H1 (cell line): ENCODE measurements around the gene PHACTR1. TPM values are rescaled to one million over a fixed set of nuclear protein-coding genes. Genes with fewer than 3 reads are reported as not detected.
A peak's percentile ranks its signal among the peaks of the same experiment; 100 is the strongest.

Experiments used
- CTCF ChIA-PET: fragments of 300-600 bp; sonication (Branson Sonifier 250); formaldehyde crosslinking; loops from one replicate; lab custom pipeline; 2021; ENCODE audit not compliant: partially characterized antibody; lab: Charles Lee
- POLR2A ChIA-PET: fragments of 300-600 bp; sonication (Branson Sonifier 250); formaldehyde crosslinking; loops from one replicate; lab custom pipeline; 2021; ENCODE audit warnings: inconsistent platforms; ENCODE audit not compliant: partially characterized antibody; lab: Charles Lee
- DNase-seq, 2 experiments: peaks; one replicate each; pipeline versions ENCODE4 v3.0.0 to v3.0.0-alpha.2; 2010 to 2022; ENCODE audit warnings: low spot score in 2 of 2, low read depth in 1 of 2, mixed read lengths in 1 of 2
- FAIRE-seq: peaks from 2 replicates; lab custom pipeline; 2011; peaks lifted over from hg19 to GRCh38; lab: Jason Lieb, UNC
- H2AFZ ChIP-seq: 2 replicates; pipeline ENCODE4 v1.8.1; 2012; ENCODE audit warnings: low read length, inconsistent platforms
- H2AK5ac ChIP-seq: 2 replicates; pipeline ENCODE4 v1.6.1; 2013; ENCODE audit warnings: low read depth, low read length
- H2BK120ac ChIP-seq: replicated peaks from 2 replicates; pipeline ENCODE3; 2013; ENCODE audit warnings: low read depth, low read length, inconsistent platforms
- H2BK12ac ChIP-seq: 2 replicates; pipeline ENCODE4 v1.6.1; 2013; ENCODE audit warnings: low read depth, low read length
- H2BK15ac ChIP-seq: 2 replicates; pipeline ENCODE4 v1.6.1; 2013; ENCODE audit warnings: low read length
- H2BK20ac ChIP-seq: 2 replicates; pipeline ENCODE4 v1.6.1; 2013; ENCODE audit warnings: low read length
- H2BK5ac ChIP-seq: 2 replicates; pipeline ENCODE4 v1.6.1; 2013; ENCODE audit warnings: low read depth, low read length
- H3K14ac ChIP-seq: 2 replicates; pipeline ENCODE4 v1.6.1; 2013; ENCODE audit warnings: inconsistent platforms; ENCODE audit not compliant: insufficient read length
- H3K18ac ChIP-seq: 2 replicates; pipeline ENCODE4 v1.6.1; 2013; ENCODE audit warnings: low read length; ENCODE audit errors: extremely low read depth
- H3K23ac ChIP-seq: 2 replicates; pipeline ENCODE4 v1.6.1; 2013; ENCODE audit warnings: inconsistent platforms; ENCODE audit not compliant: insufficient read length
- H3K23me2 ChIP-seq: 2 replicates; pipeline ENCODE4 v1.6.1; 2013; ENCODE audit warnings: low read depth, low read length
- H3K27ac ChIP-seq: 2 replicates; pipeline ENCODE4 v1.6.1; 2011; ENCODE audit warnings: low read depth, low read length, inconsistent platforms
- H3K27me3 ChIP-seq, 4 experiments: replicated peaks in 1 of 4; 1 replicate in 1 of 4; 2 replicates in 3 of 4; pipeline versions ENCODE4 v1.6.1 to v1.8.1; 2011 to 2013; ENCODE audit warnings: low read length in 3 of 4, mild to moderate bottlenecking in 3 of 4, inconsistent platforms in 2 of 4, mixed read lengths in 2 of 4, moderate library complexity in 1 of 4; ENCODE audit not compliant: control insufficient read depth in 3 of 4, insufficient read depth in 3 of 4; ENCODE audit errors: extremely low read depth in 1 of 4
- H3K36me3 ChIP-seq, 4 experiments: 2 replicates each; pipeline versions ENCODE4 v1.6.1 to v1.8.1; 2011 to 2013; ENCODE audit warnings: mild to moderate bottlenecking in 4 of 4, low read length in 3 of 4, moderate library complexity in 2 of 4, control low read depth in 1 of 4, inconsistent platforms in 1 of 4; ENCODE audit not compliant: insufficient read depth in 4 of 4, control insufficient read depth in 2 of 4
- H3K4ac ChIP-seq: replicated peaks from 2 replicates; pipeline ENCODE3; 2013; ENCODE audit warnings: low read length, low read depth, mixed read lengths, inconsistent platforms; ENCODE audit not compliant: insufficient read length
- H3K4me1 ChIP-seq, 4 experiments: replicated peaks in 1 of 4; 1 replicate in 1 of 4; 2 replicates in 3 of 4; pipeline versions ENCODE4 v1.6.1 to v1.8.1; 2011 to 2013; ENCODE audit warnings: low read length in 3 of 4, inconsistent platforms in 2 of 4, mixed read lengths in 1 of 4; ENCODE audit not compliant: insufficient read depth in 4 of 4, control insufficient read depth in 3 of 4
- H3K4me2 ChIP-seq, 2 experiments: 2 replicates each; pipeline versions ENCODE4 v1.6.1 to v1.8.1; 2011 to 2013; ENCODE audit warnings: low read depth in 2 of 2, low read length in 2 of 2, control low read depth in 1 of 2, inconsistent platforms in 1 of 2, mild to moderate bottlenecking in 1 of 2; ENCODE audit not compliant: insufficient read depth in 1 of 2
- H3K4me3 ChIP-seq, 4 experiments: fragments of 200-600, 300-600 bp in 1 of 4; sonication (generic), shearing (Covaris generic), sonication (Bioruptor Twin) in 1 of 4; 2 replicates each; pipeline versions ENCODE4 v1.5.1 to v1.8.1; 2011 to 2016; ENCODE audit warnings: low read length in 4 of 4, low read depth in 3 of 4, control low read depth in 2 of 4, inconsistent platforms in 2 of 4, mild to moderate bottlenecking in 2 of 4, mixed read lengths in 1 of 4, moderate library complexity in 1 of 4; ENCODE audit not compliant: insufficient read depth in 2 of 4; ENCODE audit errors: extremely low read depth in 1 of 4
- H3K56ac ChIP-seq: replicated peaks from 2 replicates; pipeline ENCODE3; 2013; ENCODE audit warnings: low read depth, mild to moderate bottlenecking, mixed read lengths, low read length, inconsistent platforms; ENCODE audit not compliant: insufficient read length
- H3K79me1 ChIP-seq: 2 replicates; pipeline ENCODE4 v1.6.1; 2013; ENCODE audit warnings: low read depth, low read length, control low read depth
- H3K79me2 ChIP-seq, 2 experiments: 2 replicates each; pipeline versions ENCODE4 v1.6.1 to v1.8.1; 2012 to 2013; ENCODE audit warnings: low read length in 2 of 2, mild to moderate bottlenecking in 2 of 2, inconsistent platforms in 1 of 2; ENCODE audit not compliant: insufficient read depth in 2 of 2, control insufficient read depth in 1 of 2
- H3K9ac ChIP-seq, 4 experiments: replicated peaks in 1 of 4; 1 replicate in 1 of 4; 2 replicates in 3 of 4; pipeline versions ENCODE4 v1.6.1 to v1.8.1; 2011 to 2013; ENCODE audit warnings: low read depth in 3 of 4, low read length in 3 of 4, control low read depth in 2 of 4, mild to moderate bottlenecking in 2 of 4, moderate library complexity in 2 of 4, inconsistent platforms in 1 of 4; ENCODE audit errors: extremely low read depth in 1 of 4
- H3K9me3 ChIP-seq, 2 experiments: 2 replicates each; pipeline versions ENCODE4 v1.6.1 to v1.8.1; 2012 to 2013; ENCODE audit warnings: mild to moderate bottlenecking in 2 of 2, moderate library complexity in 2 of 2, control low read depth in 1 of 2, inconsistent platforms in 1 of 2, low read depth in 1 of 2, low read length in 1 of 2, mixed read lengths in 1 of 2; ENCODE audit not compliant: insufficient read depth in 2 of 2
- H4K20me1 ChIP-seq, 2 experiments: replicated peaks in 1 of 2; 2 replicates each; pipeline versions ENCODE3 to v1.8.1; 2011 to 2013; ENCODE audit warnings: inconsistent platforms in 2 of 2, low read length in 2 of 2, mild to moderate bottlenecking in 1 of 2; ENCODE audit not compliant: insufficient read depth in 2 of 2, control insufficient read depth in 1 of 2
- H4K5ac ChIP-seq: 2 replicates; pipeline ENCODE4 v1.6.1; 2013; ENCODE audit warnings: low read length, low read depth, mixed read lengths, inconsistent platforms; ENCODE audit not compliant: insufficient read length
- H4K8ac ChIP-seq: 2 replicates; pipeline ENCODE4 v1.8.0; 2013; ENCODE audit warnings: mild to moderate bottlenecking, moderate library complexity, low read length, inconsistent platforms; ENCODE audit not compliant: insufficient read depth; ENCODE audit errors: extremely low read depth
- H4K91ac ChIP-seq: replicated peaks from 2 replicates; pipeline ENCODE3; 2013; ENCODE audit warnings: low read length, mixed read lengths, inconsistent platforms; ENCODE audit not compliant: insufficient read length
- CBX5 ChIP-seq: fragments of 300-800, 300-1000 bp; sonication (generic); IDR thresholded peaks from 2 replicates; pipeline ENCODE4 v1.7.1; 2016; ENCODE audit warnings: antibody characterized with exemption, low read length, low read depth
- CEBPB ChIP-seq: IDR thresholded peaks from 2 replicates; pipeline ENCODE4 v1.6.1; 2012; ENCODE audit warnings: low read depth, low read length
- CHD2 ChIP-seq: IDR thresholded peaks from 2 replicates; pipeline ENCODE4 v1.6.1; 2012; ENCODE audit warnings: low read length, improper control_type of control experiment
- CTCF ChIP-seq, 3 experiments: IDR thresholded peaks; 1 replicate in 2 of 3; 2 replicates in 1 of 3; pipeline versions ENCODE4 v1.5.1 to v1.6.1; 2011; ENCODE audit warnings: low read length in 3 of 3, mild to moderate bottlenecking in 3 of 3, inconsistent platforms in 2 of 3, low read depth in 1 of 3, moderate library complexity in 1 of 3; ENCODE audit not compliant: insufficient read depth in 1 of 3; ENCODE audit errors: control extremely low read depth in 1 of 3
- JUND ChIP-seq: IDR thresholded peaks from 2 replicates; pipeline ENCODE4 v1.6.1; 2011; ENCODE audit warnings: mild to moderate bottlenecking, improper control_type of control experiment, low read length
- KDM1A ChIP-seq: fragments of 200-600, 300-600 bp; sonication (generic); IDR thresholded peaks from 2 replicates; pipeline ENCODE4 v1.7.1; 2016; ENCODE audit warnings: mild to moderate bottlenecking, low read length, borderline replicate concordance
- SP2 ChIP-seq: IDR thresholded peaks from 2 replicates; pipeline ENCODE4 v1.6.1; 2012; ENCODE audit warnings: mild to moderate bottlenecking, low read length, inconsistent platforms
- TEAD4 ChIP-seq: IDR thresholded peaks from 2 replicates; pipeline ENCODE4 v1.6.1; 2012; ENCODE audit warnings: low read depth, low read length, inconsistent platforms, mixed read lengths
- ZNF274 ChIP-seq: IDR thresholded peaks from 2 replicates; pipeline ENCODE4 v1.7.0; 2012; ENCODE audit warnings: low read length, borderline replicate concordance; ENCODE audit errors: extremely low read depth
- WGBS, 2 experiments: shearing (Covaris generic) in 1 of 2; methylation state at CpG; one replicate each; pipeline versions ENCODE4 v1.1.6 to v1.1.7; 2013 to 2015; ENCODE audit warnings: low lambda C conversion rate in 2 of 2, mixed read lengths in 2 of 2, inconsistent platforms in 1 of 2, low coverage in 1 of 2, missing lambda C conversion rate in 1 of 2; ENCODE audit not compliant: insufficient replicate concordance in 2 of 2, insufficient coverage in 1 of 2, insufficient read length in 1 of 2; ENCODE audit errors: extremely low coverage in 1 of 2, missing lambda C conversion rate in 1 of 2; 5-methylcytosine and 5-hydroxymethylcytosine counted together
- polyA plus RNA-seq, 7 experiments: library from polyadenylated mRNA; depleted of rRNA in 3 of 7; stranded (reverse) in 5 of 7; unstranded in 2 of 7; fragments of >200 nt in 5 of 7; fragments of 200-250 nt in 2 of 7; gene quantifications; 1 replicate in 5 of 7; 2 replicates in 1 of 7; 4 replicates in 1 of 7; pipeline versions ENCODE4 v1.2.1 to v1.2.3, GENCODE V29; 2011 to 2013; ENCODE audit warnings: missing spikeins in 2 of 7, mixed read lengths in 2 of 7
- total RNA-seq: library from RNA; stranded (reverse); fragmentation: NEBNext Ultra II Directional; extraction: Animal tissue kit (Norgen Biotek cat#: 25700); gene quantifications from 2 replicates; pipeline ENCODE4 v1.2.1, GENCODE V29; 2021

Gene PHACTR1
- total and polyA plus RNA-seq, 2 of the 8 experiments (the other 6 are each of a cell fraction or from before 2014, with no cell fraction given): 3.9 to 17.1 TPM

- CTCF ChIA-PET: no interaction called here
- no peak overlapping the region for H3K4me2 ChIP-seq
- H3K27ac ChIP-seq: no peak overlapping the region
- H3K18ac ChIP-seq: no peak overlapping the region
- no peaks in the 10 kb centered on the region for H3K79me1 ChIP-seq
- peak overlapping the region; percentile 37 for H4K91ac ChIP-seq
- H4K20me1 ChIP-seq: no peaks in the 10 kb centered on the region
- FAIRE-seq (no peak), DNase-seq (no peak)
- no peak overlapping the region for H3K9ac ChIP-seq
- H3K23ac ChIP-seq: no peak overlapping the region
- H2BK5ac ChIP-seq: peak overlapping the region; percentile 67; the same call in 1 of the 2 replicates
- H3K79me2 ChIP-seq: no peaks in the 10 kb centered on the region
- no peak overlapping the region for H4K8ac ChIP-seq
- no peak overlapping the region for H2AK5ac ChIP-seq
- H3K4me3 ChIP-seq: no peak overlapping the region
- H4K5ac ChIP-seq: no peak overlapping the region
- H3K27me3 ChIP-seq: no peaks in the 10 kb centered on the region
- peak overlapping the region; percentile 40 for H2BK120ac ChIP-seq
- POLR2A ChIA-PET: no interaction called here
- TF ChIP-seq CBX5 (no peak), KDM1A (no peak), SP2 (no peak), CHD2 (no peak), TEAD4 (no peak), ZNF274 (no peak), CTCF (IDR thresholded peaks at IDR 0.05; ENCODE audit: control extremely low read depth in 1 of 3, insufficient read depth in 1 of 3, low read depth in 1 of 3, low read length in 3 of 3) (no peak), CEBPB (no peak), JUND (no peak)
- H3K9me3 ChIP-seq: no peaks in the 10 kb centered on the region
- H3K56ac ChIP-seq: no peak overlapping the region
- no peak overlapping the region; the same call in 1 of the 2 replicates for H2BK20ac ChIP-seq
- 90% methylated on average over 7 of the region's 8 CpGs; no CpG with 5 or more reads in 1 of the 2 experiments for WGBS, 2 experiments
- H3K4ac ChIP-seq: peak overlapping the region; percentile 25
- no peak overlapping the region for H2AFZ ChIP-seq
- no peak overlapping the region; the same call in 1 of the 2 replicates for H2BK15ac ChIP-seq
- H3K14ac ChIP-seq: no peak overlapping the region
- H2BK12ac ChIP-seq: no peak overlapping the region
- H3K23me2 ChIP-seq: no peaks in the 10 kb centered on the region; the same call in 1 of the 2 replicates
- peaks cover 0 to 13% (median 8%) of the 10 kb centered on the region in 4 experiments; a peak in 4 of 7 replicates for H3K4me1 ChIP-seq
- H3K36me3 ChIP-seq: no peaks in the 10 kb centered on the region
Observed at GRCh38 chr6:13248994-13249393, 532.4 kb downstream of the PHACTR1 start.
